HG02943 (cell line): ENCODE data around the gene POM121C.
"Not testable (repeated sequence)": the region's sequence is repeated elsewhere in the genome, so short reads cannot be mapped to it uniquely, and the experiment has no call there.

Source experiments
- ATAC-seq: cut with Tn5 transposase; IDR thresholded peaks from one replicate; pipeline ENCODE4 v1.9.1; 2021; ENCODE audit warnings: mild to moderate bottlenecking, low read depth, moderate library complexity; ENCODE audit not compliant: unreplicated experiment

The POM121C gene

GRCh38 chr7:75397865-75398264 lies 88.2 kb downstream of the POM121C start:
- not testable (repeated sequence) for ATAC-seq

- ATAC-seq: not testable (repeated sequence)
Observed at GRCh38 chr7:75395329-75395728, 90.8 kb downstream of the POM121C start, which contains the start of gene TRIM73. TSS of gene TRIM73 (plus strand) at chr7:75395629. CDS start at chr7:75398934, 3,305 bp downstream.

GRCh38 chr7:75393194-75393593 lies 92.9 kb downstream of the POM121C start:
- not testable (repeated sequence) for ATAC-seq

- not testable (repeated sequence) for ATAC-seq
Observed at GRCh38 chr7:75374519-75375317, 111.4 kb downstream of the POM121C start.

- not testable (repeated sequence) for ATAC-seq
Observed at GRCh38 chr7:75374144-75374518, 112.0 kb downstream of the POM121C start.

GRCh38 chr7:75367313-75367712 lies 118.8 kb downstream of the POM121C start:
- ATAC-seq: not testable (repeated sequence)
